Endothelial cell of umbilical vein (primary cell): Measurements from ENCODE around the gene B3GAT1.

Experiments used
- EZH2 ChIP-seq: IDR thresholded peaks from 2 replicates; pipeline ENCODE4 v1.6.1; 2012; ENCODE audit warnings: borderline replicate concordance, low read depth, mild to moderate bottlenecking, moderate library complexity, low read length, inconsistent platforms; ENCODE audit not compliant: severe bottlenecking
- FOS ChIP-seq: IDR thresholded peaks from 2 replicates; pipeline ENCODE4 v1.6.1; 2011; ENCODE audit warnings: mild to moderate bottlenecking, low read length, moderate library complexity, borderline replicate concordance; ENCODE audit not compliant: insufficient read depth
- MYC ChIP-seq: IDR thresholded peaks from one replicate; pipeline ENCODE4 v1.6.1; 2011; ENCODE audit warnings: mild to moderate bottlenecking, low read depth, low read length
- POLR2A ChIP-seq: IDR thresholded peaks from 2 replicates; pipeline ENCODE4 v1.6.1; 2012; ENCODE audit warnings: low read depth, mild to moderate bottlenecking, control low read depth, low read length
- POLR2AphosphoS5 ChIP-seq: IDR thresholded peaks from 2 replicates; pipeline ENCODE4 v1.6.1; 2012; ENCODE audit warnings: low read depth, mild to moderate bottlenecking, control low read depth, low read length, moderate library complexity; ENCODE audit not compliant: insufficient read depth
- TF ChIP-seq, protein P1 (sequence below), 2 donors: IDR thresholded peaks; 1 replicate in 1 of 2; 2 replicates in 1 of 2; pipeline ENCODE4 v1.5.1; 2011; ENCODE audit warnings: low read length in 2 of 2, mild to moderate bottlenecking in 2 of 2, moderate library complexity in 2 of 2, control low read depth in 1 of 2, inconsistent platforms in 1 of 2, low read depth in 1 of 2; ENCODE audit not compliant: insufficient read depth in 1 of 2; ENCODE audit errors: extremely low read depth in 1 of 2

DNA sequence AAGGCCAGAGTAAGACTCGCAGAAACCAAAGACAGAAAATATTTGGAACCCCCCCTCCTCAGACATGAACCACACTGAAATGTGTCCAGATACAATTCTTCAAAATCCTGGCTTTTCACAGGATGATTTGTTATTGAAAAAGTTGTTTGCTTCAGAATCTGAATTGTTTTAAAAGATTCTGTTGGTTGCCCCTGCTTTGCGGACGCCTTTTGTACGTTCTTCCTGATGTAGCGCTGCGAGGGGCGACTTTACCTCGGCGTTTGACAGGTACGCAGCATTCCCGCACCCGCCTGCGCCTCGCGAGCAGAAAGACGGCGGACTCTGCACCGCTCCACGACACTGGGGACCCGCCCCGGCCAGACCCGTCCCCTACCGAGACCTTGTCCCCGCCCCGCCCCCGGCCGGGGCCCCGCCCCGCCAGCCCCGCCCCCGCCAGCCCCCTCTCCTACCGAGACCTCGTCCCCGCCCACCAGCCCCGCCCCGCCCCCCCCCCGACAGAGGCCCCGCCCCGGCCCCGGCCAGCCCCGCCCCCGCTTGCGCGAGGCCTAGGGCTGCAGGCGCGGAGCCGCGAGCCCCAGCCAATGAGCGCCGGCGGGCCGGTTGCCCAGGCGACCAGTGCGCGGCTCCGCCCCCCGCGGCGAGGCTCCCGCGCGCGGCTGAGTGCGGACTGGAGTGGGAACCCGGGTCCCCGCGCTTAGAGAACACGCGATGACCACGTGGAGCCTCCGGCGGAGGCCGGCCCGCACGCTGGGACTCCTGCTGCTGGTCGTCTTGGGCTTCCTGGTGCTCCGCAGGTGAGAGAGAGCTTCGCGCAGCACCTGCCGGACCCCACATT lies 80.5 kb downstream of the B3GAT1 start, which contains the start of gene GLB1L2:
- TF ChIP-seq, protein P1, sequence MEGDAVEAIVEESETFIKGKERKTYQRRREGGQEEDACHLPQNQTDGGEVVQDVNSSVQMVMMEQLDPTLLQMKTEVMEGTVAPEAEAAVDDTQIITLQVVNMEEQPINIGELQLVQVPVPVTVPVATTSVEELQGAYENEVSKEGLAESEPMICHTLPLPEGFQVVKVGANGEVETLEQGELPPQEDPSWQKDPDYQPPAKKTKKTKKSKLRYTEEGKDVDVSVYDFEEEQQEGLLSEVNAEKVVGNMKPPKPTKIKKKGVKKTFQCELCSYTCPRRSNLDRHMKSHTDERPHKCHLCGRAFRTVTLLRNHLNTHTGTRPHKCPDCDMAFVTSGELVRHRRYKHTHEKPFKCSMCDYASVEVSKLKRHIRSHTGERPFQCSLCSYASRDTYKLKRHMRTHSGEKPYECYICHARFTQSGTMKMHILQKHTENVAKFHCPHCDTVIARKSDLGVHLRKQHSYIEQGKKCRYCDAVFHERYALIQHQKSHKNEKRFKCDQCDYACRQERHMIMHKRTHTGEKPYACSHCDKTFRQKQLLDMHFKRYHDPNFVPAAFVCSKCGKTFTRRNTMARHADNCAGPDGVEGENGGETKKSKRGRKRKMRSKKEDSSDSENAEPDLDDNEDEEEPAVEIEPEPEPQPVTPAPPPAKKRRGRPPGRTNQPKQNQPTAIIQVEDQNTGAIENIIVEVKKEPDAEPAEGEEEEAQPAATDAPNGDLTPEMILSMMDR (IDR thresholded peaks at IDR 0.05; ENCODE audit: extremely low read depth in 1 of 2, insufficient read depth in 1 of 2, low read depth in 1 of 2, low read length in 2 of 2): no peak
- TF ChIP-seq FOS (no peak), POLR2AphosphoS5 (no peak), POLR2A (no peak), MYC (no peak), EZH2 (no peak)
